Upper lobe of left lung (tissue), 4 donors: Measurements from ENCODE around the gene FTO.

ENCODE experiments used
- CTCF ChIP-seq, 6 experiments: fragments of 450-650 bp in 4 of 6; fragments of 200-600 bp in 2 of 6; sonication (generic) in 2 of 6; IDR thresholded peaks; one replicate each; pipeline ENCODE4 v1.5.1; 2016 to 2019; ENCODE audit warnings: antibody characterized with exemption in 6 of 6
- POLR2A ChIP-seq, 4 donors: fragments of 450-650 bp; IDR thresholded peaks; one replicate each; pipeline ENCODE4 v1.5.1; 2016 to 2017; ENCODE audit warnings: antibody characterized with exemption in 4 of 4, mild to moderate bottlenecking in 2 of 4

DNA sequence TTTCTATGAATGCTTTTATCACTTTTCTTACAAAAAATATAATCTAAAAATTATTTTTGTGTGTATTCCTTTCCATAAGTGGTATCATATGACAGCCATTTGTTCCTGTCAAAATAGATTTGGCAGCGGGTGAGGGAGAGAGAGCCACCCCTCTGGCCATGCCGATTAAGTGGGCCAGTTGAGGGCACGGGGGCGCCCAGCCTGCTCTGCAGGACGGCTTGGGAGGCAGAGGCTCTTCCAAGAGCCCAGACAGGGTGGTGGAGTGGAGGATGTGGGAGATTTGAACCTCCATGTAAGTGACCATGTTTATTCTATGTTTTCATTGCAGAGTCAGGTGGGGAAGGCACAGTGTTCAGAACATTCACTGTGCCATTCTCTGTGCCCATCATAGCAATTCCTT lies 493.8 kb downstream of the FTO start:
- TF ChIP-seq CTCF (IDR thresholded peaks at IDR 0.05) (no peak), POLR2A (IDR thresholded peaks at IDR 0.05) (no peak)
